HFFc6 (cell line): ENCODE measurements around the gene GJA4. TPM values are rescaled to one million over a fixed set of nuclear protein-coding genes. Genes with fewer than 3 reads are reported as not detected.

Experiments used
- DNase-seq: peaks from one replicate; pipeline ENCODE4 v3.0.0-alpha.2; 2018
- H3K27ac Mint-ChIP-seq: 2 replicates; pipeline ENCODE4 v1.8.0; 2020; ENCODE audit warnings: mild to moderate bottlenecking, mixed read lengths
- H3K27me3 Mint-ChIP-seq: 2 replicates; pipeline ENCODE4 v1.8.0; 2021; ENCODE audit warnings: mild to moderate bottlenecking, moderate library complexity, mixed read lengths; ENCODE audit not compliant: insufficient read depth
- H3K36me3 Mint-ChIP-seq: 2 replicates; pipeline ENCODE4 v1.8.0; 2021; ENCODE audit warnings: low read depth, mixed read lengths
- H3K4me1 Mint-ChIP-seq: 2 replicates; pipeline ENCODE4 v1.8.0; 2020; ENCODE audit warnings: low read depth, mixed read lengths
- H3K4me3 Mint-ChIP-seq: 2 replicates; pipeline ENCODE4 v1.8.0; 2020; ENCODE audit warnings: mild to moderate bottlenecking, moderate library complexity, mixed read lengths
- H3K9me3 Mint-ChIP-seq: 2 replicates; pipeline ENCODE4 v1.8.0; 2020; ENCODE audit warnings: mild to moderate bottlenecking, mixed read lengths
- total RNA-seq, 6 experiments: library from RNA; stranded (reverse); fragmentation: NEBNext Ultra II Directional; extraction: Animal tissue kit (Norgen Biotek cat#: 25700); gene quantifications; 2 replicates in 1 of 6; 3 replicates in 5 of 6; pipeline ENCODE4 v1.2.3, GENCODE V29; 2021
- TF ChIP-seq, protein P1 (sequence below): fragments of 200-600 bp; sonication (generic); IDR thresholded peaks from 2 replicates; pipeline ENCODE4 v1.5.0; 2021; ENCODE audit warnings: antibody characterized with exemption, mild to moderate bottlenecking

Gene GJA4
- total RNA-seq, 6 experiments from 2014 or later, result not detected

DNA sequence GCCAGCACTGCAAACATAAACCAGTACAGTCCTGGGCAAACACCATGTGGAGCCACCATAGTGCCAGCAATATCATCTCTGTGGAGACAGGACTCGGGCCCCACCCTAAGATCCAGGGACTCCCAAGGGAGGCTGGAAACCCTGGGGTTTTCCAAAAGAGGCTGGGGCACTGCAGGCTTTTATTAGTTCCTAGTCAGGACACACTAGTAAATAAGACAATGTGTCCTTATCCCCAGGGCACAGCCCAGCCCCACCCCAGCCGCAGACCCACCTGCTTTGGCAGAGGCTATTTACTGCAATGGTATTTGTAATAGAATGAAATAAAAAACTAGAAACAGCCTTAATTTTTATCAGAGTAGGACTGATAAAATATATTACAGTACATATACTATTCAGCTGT, 12.3 kb upstream of the GJA4 start:
- TF ChIP-seq, protein P1, sequence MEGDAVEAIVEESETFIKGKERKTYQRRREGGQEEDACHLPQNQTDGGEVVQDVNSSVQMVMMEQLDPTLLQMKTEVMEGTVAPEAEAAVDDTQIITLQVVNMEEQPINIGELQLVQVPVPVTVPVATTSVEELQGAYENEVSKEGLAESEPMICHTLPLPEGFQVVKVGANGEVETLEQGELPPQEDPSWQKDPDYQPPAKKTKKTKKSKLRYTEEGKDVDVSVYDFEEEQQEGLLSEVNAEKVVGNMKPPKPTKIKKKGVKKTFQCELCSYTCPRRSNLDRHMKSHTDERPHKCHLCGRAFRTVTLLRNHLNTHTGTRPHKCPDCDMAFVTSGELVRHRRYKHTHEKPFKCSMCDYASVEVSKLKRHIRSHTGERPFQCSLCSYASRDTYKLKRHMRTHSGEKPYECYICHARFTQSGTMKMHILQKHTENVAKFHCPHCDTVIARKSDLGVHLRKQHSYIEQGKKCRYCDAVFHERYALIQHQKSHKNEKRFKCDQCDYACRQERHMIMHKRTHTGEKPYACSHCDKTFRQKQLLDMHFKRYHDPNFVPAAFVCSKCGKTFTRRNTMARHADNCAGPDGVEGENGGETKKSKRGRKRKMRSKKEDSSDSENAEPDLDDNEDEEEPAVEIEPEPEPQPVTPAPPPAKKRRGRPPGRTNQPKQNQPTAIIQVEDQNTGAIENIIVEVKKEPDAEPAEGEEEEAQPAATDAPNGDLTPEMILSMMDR, result no peak
- no peak for DNase-seq
- no peak overlapping the region for H3K4me3 Mint-ChIP-seq
- H3K36me3 Mint-ChIP-seq, result no peaks in the 10 kb centered on the region
- H3K27me3 Mint-ChIP-seq, result peaks cover 30% of the 10 kb centered on the region
- no peaks in the 10 kb centered on the region for H3K9me3 Mint-ChIP-seq
- peaks cover 22% of the 10 kb centered on the region for H3K4me1 Mint-ChIP-seq
- H3K27ac Mint-ChIP-seq, result no peak overlapping the region

GRCh38 chr1:34781071-34781843, 11.5 kb upstream of the GJA4 start, which contains the start of gene GJB3:
GJB3 (plus strand) TSS chr1:34781214; CDS start chr1:34784763, 3,549 bp downstream.
- TF ChIP-seq, protein P1, result no peak
- no peaks in the 10 kb centered on the region for H3K36me3 Mint-ChIP-seq
- H3K27me3 Mint-ChIP-seq, result peaks cover 30% of the 10 kb centered on the region
- DNase-seq, result no peak
- no peaks in the 10 kb centered on the region for H3K9me3 Mint-ChIP-seq
- no peak within 1 kb of the TSS for H3K4me3 Mint-ChIP-seq
- H3K4me1 Mint-ChIP-seq, result peaks cover 22% of the 10 kb centered on the region
- H3K27ac Mint-ChIP-seq, result no peak within 1 kb of the TSS

- no peak overlapping the region for H3K4me3 Mint-ChIP-seq
Observed at GRCh38 chr1:34781844-34782391, 10.9 kb upstream of the GJA4 start.

GRCh38 chr1:34784751-34785221, 8.0 kb upstream of the GJA4 start:
- Mint-ChIP-seq H3K27ac (no peak overlapping the region), H3K9me3 (peaks cover 14% of the 10 kb centered on the region), H3K36me3 (peaks cover 14% of the 10 kb centered on the region), H3K4me3 (no peak overlapping the region), H3K27me3 (peaks cover 27% of the 10 kb centered on the region), H3K4me1 (peaks cover 39% of the 10 kb centered on the region)
- DNase-seq, result no peak
- TF ChIP-seq, protein P1, result no peak

More at GRCh38 chr1:34781844-34782391, 10.9 kb upstream of the GJA4 start:
- TF ChIP-seq, protein P1, result 0 out of 2 replicates have a peak, but pooled peaks have one; percentile 18
- Mint-ChIP-seq H3K36me3 (no peaks in the 10 kb centered on the region), H3K27ac (no peak overlapping the region), H3K9me3 (no peaks in the 10 kb centered on the region), H3K4me1 (peaks cover 29% of the 10 kb centered on the region), H3K27me3 (peaks cover 30% of the 10 kb centered on the region)
- DNase-seq, result no peak

DNA sequence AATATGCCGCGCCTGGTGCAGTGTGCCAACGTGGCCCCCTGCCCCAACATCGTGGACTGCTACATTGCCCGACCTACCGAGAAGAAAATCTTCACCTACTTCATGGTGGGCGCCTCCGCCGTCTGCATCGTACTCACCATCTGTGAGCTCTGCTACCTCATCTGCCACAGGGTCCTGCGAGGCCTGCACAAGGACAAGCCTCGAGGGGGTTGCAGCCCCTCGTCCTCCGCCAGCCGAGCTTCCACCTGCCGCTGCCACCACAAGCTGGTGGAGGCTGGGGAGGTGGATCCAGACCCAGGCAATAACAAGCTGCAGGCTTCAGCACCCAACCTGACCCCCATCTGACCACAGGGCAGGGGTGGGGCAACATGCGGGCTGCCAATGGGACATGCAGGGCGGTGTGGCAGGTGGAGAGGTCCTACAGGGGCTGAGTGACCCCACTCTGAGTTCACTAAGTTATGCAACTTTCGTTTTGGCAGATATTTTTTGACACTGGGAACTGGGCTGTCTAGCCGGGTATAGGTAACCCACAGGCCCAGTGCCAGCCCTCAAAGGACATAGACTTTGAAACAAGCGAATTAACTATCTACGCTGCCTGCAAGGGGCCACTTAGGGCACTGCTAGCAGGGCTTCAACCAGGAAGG, 7.4 kb upstream of the GJA4 start:
- TF ChIP-seq, protein P1, result no peak
- H3K27ac Mint-ChIP-seq, result no peak overlapping the region
- H3K4me3 Mint-ChIP-seq, result no peak overlapping the region
- no peak for DNase-seq
- H3K4me1 Mint-ChIP-seq, result peaks cover 39% of the 10 kb centered on the region
- peaks cover 16% of the 10 kb centered on the region for H3K9me3 Mint-ChIP-seq
- peaks cover 14% of the 10 kb centered on the region for H3K36me3 Mint-ChIP-seq
- H3K27me3 Mint-ChIP-seq, result peaks cover 22% of the 10 kb centered on the region
